ENCODE results near the gene SLC4A4. TPM values are rescaled to one million over a fixed set of nuclear protein-coding genes. Genes with fewer than 3 reads are reported as not detected.

Gene SLC4A4
- 81.7 TPM for polyA plus RNA-seq (ENCODE audit: insufficient read length)
- long read RNA-seq, donor 1, full-length matches to known transcripts: 5 of 29 reads
- long read RNA-seq, donor 1, partial matches to known transcripts: 24 of 29 reads
- long read RNA-seq, donor 1, other reads (novel, unspliced or antisense): 0 of 29 reads
- long read RNA-seq, donor 2, full-length matches to known transcripts: 5 of 10 reads
- long read RNA-seq, donor 2, partial matches to known transcripts: 5 of 10 reads
- long read RNA-seq, donor 2, other reads (novel, unspliced or antisense): 0 of 10 reads
- long read RNA-seq, donor 3, full-length matches to known transcripts: 2 of 15 reads
- long read RNA-seq, donor 3, partial matches to known transcripts: 13 of 15 reads
- long read RNA-seq, donor 3, other reads (novel, unspliced or antisense): 0 of 15 reads
- long read RNA-seq, donor 4: 0 reads
- long read RNA-seq, donor 5, full-length matches to known transcripts: 5 of 5 reads
- long read RNA-seq, donor 5, partial matches to known transcripts: 0 of 5 reads
- long read RNA-seq, donor 5, other reads (novel, unspliced or antisense): 0 of 5 reads
- long read RNA-seq, donor 6: 0 reads
- long read RNA-seq, donor 7, partial matches to known transcripts: 5 of 5 reads
- long read RNA-seq, donor 7, other reads (novel, unspliced or antisense): 0 of 5 reads
- long read RNA-seq, donor 8, full-length matches to known transcripts: 3 of 3 reads
- long read RNA-seq, donor 8, partial matches to known transcripts: 0 of 3 reads
- long read RNA-seq, donor 8, other reads (novel, unspliced or antisense): 0 of 3 reads

- no peak for DNase-seq
Measured at GRCh38 chr4:71338846-71339593, at the start of gene SLC4A4. SLC4A4 (plus strand) TSS chr4:71339020.

GRCh38 chr4:71290074-71290473 lies 48.7 kb upstream of the SLC4A4 start:
- DNase-seq: no peak

- no peak for DNase-seq
Measured at GRCh38 chr4:71290476-71290875, 48.3 kb upstream of the SLC4A4 start.

GRCh38 chr4:71292228-71292627 lies 46.6 kb upstream of the SLC4A4 start:
- no peak for DNase-seq

- no peak for DNase-seq
Measured at GRCh38 chr4:71293705-71294104, 45.1 kb upstream of the SLC4A4 start.

GRCh38 chr4:71294301-71294700 lies 44.5 kb upstream of the SLC4A4 start:
- DNase-seq: no peak

- no peak for DNase-seq
Measured at GRCh38 chr4:71296945-71297344, 41.9 kb upstream of the SLC4A4 start.

GRCh38 chr4:71300362-71300761 lies 38.5 kb upstream of the SLC4A4 start:
- DNase-seq: no peak

GRCh38 chr4:71300964-71301363 lies 37.9 kb upstream of the SLC4A4 start:
- no peak for DNase-seq

- DNase-seq: no peak
Measured at GRCh38 chr4:71303287-71303686, 35.5 kb upstream of the SLC4A4 start.

GRCh38 chr4:71303850-71304249 lies 35.0 kb upstream of the SLC4A4 start:
- no peak for DNase-seq

- no peak for DNase-seq
Measured at GRCh38 chr4:71304289-71304850, 34.5 kb upstream of the SLC4A4 start.

GRCh38 chr4:71307729-71308128 lies 31.1 kb upstream of the SLC4A4 start:
- no peak for DNase-seq

- DNase-seq: no peak
Measured at GRCh38 chr4:71322425-71322824, 16.4 kb upstream of the SLC4A4 start.

GRCh38 chr4:71333368-71333767 lies 5.5 kb upstream of the SLC4A4 start:
- no peak for DNase-seq

GRCh38 chr4:71333960-71334359 lies 4.9 kb upstream of the SLC4A4 start:
- no peak for DNase-seq

GRCh38 chr4:71334465-71334882 lies 4.3 kb upstream of the SLC4A4 start:
- no peak for DNase-seq

- no peak for DNase-seq
Measured at GRCh38 chr4:71343670-71344466, 5.0 kb downstream of the SLC4A4 start.

GRCh38 chr4:71346710-71347109 lies 7.9 kb downstream of the SLC4A4 start:
- DNase-seq: no peak

- DNase-seq: no peak
Measured at GRCh38 chr4:71348586-71348985, 9.8 kb downstream of the SLC4A4 start.

GRCh38 chr4:71355045-71355444 lies 16.2 kb downstream of the SLC4A4 start:
- DNase-seq: no peak
